Hepatocyte (in vitro differentiated cells): Measurements from ENCODE around the gene CYP8B1. TPM values are rescaled to one million over a fixed set of nuclear protein-coding genes. Genes with fewer than 3 reads are reported as not detected.

ENCODE experiments used
- DNase-seq: peaks from one replicate; pipeline ENCODE4 v3.0.0-alpha.2; 2016; ENCODE audit warnings: low spot score
- H2AFZ ChIP-seq: fragments of 200-600 bp; sonication (generic); 2 replicates; pipeline ENCODE4 v1.6.0; 2016; ENCODE audit warnings: antibody characterized with exemption, mild to moderate bottlenecking
- H3K27ac ChIP-seq: fragments of 200-600 bp; sonication (generic); 2 replicates; pipeline ENCODE4 v1.5.1; 2016; ENCODE audit warnings: mild to moderate bottlenecking
- H3K27me3 ChIP-seq: fragments of 200-600 bp; sonication (generic); 2 replicates; pipeline ENCODE4 v1.6.1; 2016
- H3K36me3 ChIP-seq: fragments of 200-600 bp; sonication (generic); replicated peaks from 2 replicates; pipeline ENCODE4 v1.5.1; 2016; ENCODE audit warnings: low read depth; ENCODE audit not compliant: insufficient read depth
- H3K4me1 ChIP-seq: fragments of 200-600 bp; sonication (generic); 2 replicates; pipeline ENCODE4 v1.5.1; 2016; ENCODE audit warnings: mild to moderate bottlenecking, moderate library complexity; ENCODE audit not compliant: insufficient read depth
- H3K4me2 ChIP-seq: fragments of 200-600 bp; sonication (generic); 2 replicates; pipeline ENCODE4 v1.6.0; 2016
- H3K4me3 ChIP-seq: fragments of 200-600 bp; sonication (generic); 2 replicates; pipeline ENCODE4 v1.5.1; 2016; ENCODE audit warnings: mild to moderate bottlenecking
- H3K79me2 ChIP-seq: fragments of 200-600 bp; sonication (generic); 2 replicates; pipeline ENCODE4 v1.6.0; 2017; ENCODE audit warnings: mild to moderate bottlenecking
- H3K9me2 ChIP-seq: fragments of 200-600 bp; sonication (generic); replicated peaks from 2 replicates; pipeline ENCODE4 v1.6.0; 2017; ENCODE audit warnings: mild to moderate bottlenecking; ENCODE audit not compliant: insufficient read depth
- H3K9me3 ChIP-seq: fragments of 200-600 bp; sonication (generic); 2 replicates; pipeline ENCODE4 v1.5.1; 2016; ENCODE audit warnings: low read depth, mild to moderate bottlenecking
- H4K20me1 ChIP-seq: fragments of 200-600 bp; sonication (generic); 2 replicates; pipeline ENCODE4 v1.6.0; 2016; ENCODE audit warnings: mild to moderate bottlenecking; ENCODE audit not compliant: insufficient read depth, poor library complexity, severe bottlenecking
- EZH2 ChIP-seq: fragments of 200-600 bp; sonication (generic); IDR thresholded peaks from 2 replicates; pipeline ENCODE4 v1.6.1; 2016; ENCODE audit warnings: antibody characterized with exemption, mild to moderate bottlenecking, borderline replicate concordance
- EZH2phosphoT487 ChIP-seq: fragments of 200-600 bp; sonication (generic); IDR thresholded peaks from one replicate; pipeline ENCODE4 v1.6.1; 2018; ENCODE audit warnings: antibody characterized with exemption, mild to moderate bottlenecking, low read depth, moderate library complexity; ENCODE audit not compliant: unreplicated experiment, severe bottlenecking
- WGBS: methylation state at CpG from one replicate; pipeline ENCODE4 v1.1.6; 2016; ENCODE audit warnings: low lambda C conversion rate; ENCODE audit errors: missing lambda C conversion rate; 5-methylcytosine and 5-hydroxymethylcytosine counted together
- polyA plus RNA-seq: library from polyadenylated mRNA; unstranded; fragments of >200 nt; fragmentation: Nextera tagmentation; extraction: Ambion mirVana; gene quantifications from 2 replicates; pipeline ENCODE4 v1.2.1, GENCODE V29; 2016
- total RNA-seq: library from RNA; depleted of rRNA; stranded (reverse); fragments of >200 nt; gene quantifications from 2 replicates; pipeline ENCODE4 v1.2.3, GENCODE V29; 2014
- TF ChIP-seq, protein P1 (sequence below): fragments of 200-600 bp; sonication (generic); IDR thresholded peaks from 2 replicates; pipeline ENCODE4 v1.5.1; 2016; ENCODE audit warnings: antibody characterized with exemption, mild to moderate bottlenecking; ENCODE audit not compliant: poor library complexity

The CYP8B1 gene
- total and polyA plus RNA-seq, 2 experiments from 2014 or later = 4.5 to 5.7 TPM

DNA sequence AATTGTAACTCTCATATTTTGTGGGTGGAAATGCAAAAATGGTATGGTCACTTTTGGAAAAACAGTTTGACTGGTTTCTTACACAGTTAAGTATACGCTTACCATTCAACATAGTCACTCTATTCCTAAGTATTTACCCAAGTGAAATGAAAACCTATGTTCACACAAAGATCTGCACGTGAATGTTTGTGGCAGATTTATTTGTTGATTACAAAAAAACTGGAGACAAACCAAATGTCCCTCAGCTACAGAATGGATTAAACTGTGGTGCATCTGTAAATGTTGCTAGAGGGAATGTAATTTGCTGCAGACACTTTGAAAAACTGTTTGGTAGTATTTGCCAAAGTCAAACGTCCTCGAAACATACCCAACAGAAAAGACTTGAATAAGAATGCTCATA, 37.1 kb downstream of the CYP8B1 start:
- TF ChIP-seq EZH2 = no peak
- no peak for TF ChIP-seq EZH2phosphoT487
- TF ChIP-seq, protein P1, sequence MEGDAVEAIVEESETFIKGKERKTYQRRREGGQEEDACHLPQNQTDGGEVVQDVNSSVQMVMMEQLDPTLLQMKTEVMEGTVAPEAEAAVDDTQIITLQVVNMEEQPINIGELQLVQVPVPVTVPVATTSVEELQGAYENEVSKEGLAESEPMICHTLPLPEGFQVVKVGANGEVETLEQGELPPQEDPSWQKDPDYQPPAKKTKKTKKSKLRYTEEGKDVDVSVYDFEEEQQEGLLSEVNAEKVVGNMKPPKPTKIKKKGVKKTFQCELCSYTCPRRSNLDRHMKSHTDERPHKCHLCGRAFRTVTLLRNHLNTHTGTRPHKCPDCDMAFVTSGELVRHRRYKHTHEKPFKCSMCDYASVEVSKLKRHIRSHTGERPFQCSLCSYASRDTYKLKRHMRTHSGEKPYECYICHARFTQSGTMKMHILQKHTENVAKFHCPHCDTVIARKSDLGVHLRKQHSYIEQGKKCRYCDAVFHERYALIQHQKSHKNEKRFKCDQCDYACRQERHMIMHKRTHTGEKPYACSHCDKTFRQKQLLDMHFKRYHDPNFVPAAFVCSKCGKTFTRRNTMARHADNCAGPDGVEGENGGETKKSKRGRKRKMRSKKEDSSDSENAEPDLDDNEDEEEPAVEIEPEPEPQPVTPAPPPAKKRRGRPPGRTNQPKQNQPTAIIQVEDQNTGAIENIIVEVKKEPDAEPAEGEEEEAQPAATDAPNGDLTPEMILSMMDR = no peak
- Histone ChIP-seq H3K4me1 (no peaks in the 10 kb centered on the region), H3K27ac (no peak overlapping the region), H4K20me1 (no peaks in the 10 kb centered on the region), H3K4me2 (no peak overlapping the region), H3K9me2 (no peaks in the 10 kb centered on the region), H3K27me3 (no peaks in the 10 kb centered on the region), H3K36me3 (no peaks in the 10 kb centered on the region), H2AFZ (no peak overlapping the region), H3K9me3 (no peaks in the 10 kb centered on the region), H3K79me2 (no peaks in the 10 kb centered on the region), H3K4me3 (no peak overlapping the region)
- WGBS = 77% methylated on average over 4 of the region's 4 CpGs
- DNase-seq = no peak

DNA sequence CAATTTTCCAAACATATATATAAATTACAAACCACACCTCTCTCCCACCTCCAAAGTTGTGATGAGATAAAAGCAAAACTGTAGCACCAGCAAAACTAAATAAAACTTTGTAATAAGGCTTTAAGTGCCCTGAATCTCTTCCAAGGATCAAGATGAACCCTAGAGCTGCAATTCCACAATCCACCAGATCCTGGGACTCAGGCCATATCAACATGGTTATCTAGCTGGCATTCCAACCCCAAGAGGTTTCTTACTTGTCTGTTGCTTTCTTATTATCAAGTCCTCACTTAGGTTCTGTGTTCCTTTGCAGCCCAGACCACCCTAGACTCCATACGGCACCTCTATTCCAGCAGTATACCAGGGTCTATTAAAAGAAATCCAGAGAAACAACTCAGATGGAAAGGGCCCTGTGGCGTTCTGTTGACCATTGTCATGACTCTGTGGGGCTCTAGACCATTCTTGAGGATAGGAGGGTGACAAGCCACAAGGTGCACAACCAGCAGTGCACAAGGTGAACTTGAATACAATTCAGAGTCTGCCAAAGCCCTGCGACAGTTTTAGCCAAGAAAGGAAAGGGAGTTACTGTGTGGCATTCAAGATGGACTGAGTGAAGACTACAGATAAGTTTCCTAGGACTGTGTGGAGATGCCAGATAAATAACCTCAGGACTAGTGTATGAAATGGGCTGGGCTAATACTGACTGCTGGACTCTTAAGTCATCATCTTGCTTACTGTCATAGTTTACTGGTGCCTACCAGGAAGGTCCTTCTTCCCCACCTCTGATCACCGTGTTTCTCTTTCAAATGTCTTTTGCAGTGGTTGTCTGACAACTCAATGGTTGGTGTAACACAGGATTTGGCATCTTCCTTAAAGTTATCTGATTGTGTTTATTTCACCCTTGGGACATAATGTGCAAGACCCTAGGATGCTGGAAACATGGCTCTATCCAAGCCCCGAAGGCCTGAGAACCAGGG, 39.2 kb downstream of the CYP8B1 start:
- Histone ChIP-seq H3K27ac (no peak overlapping the region), H4K20me1 (no peaks in the 10 kb centered on the region), H3K79me2 (no peaks in the 10 kb centered on the region), H2AFZ (no peak overlapping the region), H3K4me2 (no peak overlapping the region), H3K4me1 (no peaks in the 10 kb centered on the region), H3K36me3 (no peaks in the 10 kb centered on the region), H3K9me3 (no peaks in the 10 kb centered on the region), H3K9me2 (no peaks in the 10 kb centered on the region), H3K4me3 (no peak overlapping the region), H3K27me3 (no peaks in the 10 kb centered on the region)
- TF ChIP-seq, protein P1 = no peak
- TF ChIP-seq EZH2phosphoT487 = no peak
- 94% methylated on average over 5 of the region's 5 CpGs for WGBS
- no peak for DNase-seq

DNA sequence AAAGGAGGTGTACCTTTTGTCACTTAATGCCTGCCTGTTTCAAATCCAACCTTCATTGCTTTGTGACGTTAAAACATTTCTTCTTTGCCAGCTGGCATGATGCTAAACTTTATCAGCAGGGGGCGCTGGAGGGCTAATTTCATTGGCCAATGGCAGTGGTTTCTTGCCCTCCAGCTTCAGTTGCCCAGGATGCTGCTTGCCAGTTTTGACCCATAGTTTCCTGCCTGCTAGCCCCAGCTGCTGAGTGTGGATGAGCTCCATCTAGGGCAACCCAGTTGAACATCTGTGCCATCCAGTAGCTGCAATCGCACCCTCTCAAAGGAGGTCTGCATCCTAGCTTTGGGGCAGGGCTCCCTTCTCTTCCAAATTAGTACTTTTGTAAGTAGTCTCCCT, 44.4 kb downstream of the CYP8B1 start:
- DNase-seq = peak; percentile 78
- no peaks in the 10 kb centered on the region for H3K27me3 ChIP-seq
- H3K4me3 ChIP-seq = no peak overlapping the region
- no peaks in the 10 kb centered on the region for H3K36me3 ChIP-seq
- no peak overlapping the region for H2AFZ ChIP-seq
- no peaks in the 10 kb centered on the region for H4K20me1 ChIP-seq
- TF ChIP-seq EZH2phosphoT487 (no peak), EZH2 (no peak)
- TF ChIP-seq, protein P1 = peak; percentile 67
- H3K4me1 ChIP-seq = peaks cover 22% of the 10 kb centered on the region
- 22% methylated on average over 3 of the region's 3 CpGs for WGBS
- no peaks in the 10 kb centered on the region for H3K79me2 ChIP-seq
- H3K4me2 ChIP-seq = no peak overlapping the region
- no peaks in the 10 kb centered on the region for H3K9me2 ChIP-seq
- H3K9me3 ChIP-seq = no peaks in the 10 kb centered on the region
- H3K27ac ChIP-seq = no peak overlapping the region
